Measurements from ENCODE around the gene EIF5B.
"Not testable (repeated sequence)": the region's sequence is repeated elsewhere in the genome, so short reads cannot be mapped to it uniquely, and the experiment has no call there.

EIF5B gene

GRCh38 chr2:99337113-99338028 is at the start of gene EIF5B:
TSS of gene EIF5B (plus strand) at chr2:99337389. CDS start at chr2:99337555, 166 bp downstream.
- peak; percentile 52 for DNase-seq

- no peak for DNase-seq
Measured at GRCh38 chr2:99297994-99298393, 39.2 kb upstream of the EIF5B start.

- DNase-seq: no peak
Measured at GRCh38 chr2:99299580-99299979, 37.6 kb upstream of the EIF5B start.

GRCh38 chr2:99301097-99301496 is 36.1 kb upstream of the EIF5B start, which contains the start of gene LYG1:
TSS of gene LYG1 (minus strand) at chr2:99301197. CDS start at chr2:99295670, 5,527 bp downstream.
- DNase-seq: not testable (repeated sequence)

GRCh38 chr2:99317161-99317872 is 19.9 kb upstream of the EIF5B start:
- DNase-seq: no peak

- not testable (repeated sequence) for DNase-seq
Measured at GRCh38 chr2:99317873-99318200, 19.4 kb upstream of the EIF5B start.

- no peak for DNase-seq
Measured at GRCh38 chr2:99325384-99325783, 11.8 kb upstream of the EIF5B start.

GRCh38 chr2:99335911-99336803 is 1.0 kb upstream of the EIF5B start, which contains the start of gene TXNDC9:
TSS of gene TXNDC9 (minus strand) at chr2:99336333. CDS start at chr2:99333210, 3,123 bp downstream.
- peak; percentile 98 for DNase-seq

- no peak for DNase-seq
Measured at GRCh38 chr2:99336804-99337112, 431 bp upstream of the EIF5B start.

- DNase-seq: no peak
Measured at GRCh38 chr2:99338029-99338585, 918 bp downstream of the EIF5B start.

- DNase-seq: no peak
Measured at GRCh38 chr2:99340669-99341236, 3.6 kb downstream of the EIF5B start.

GRCh38 chr2:99342536-99342935 is 5.3 kb downstream of the EIF5B start:
- no peak for DNase-seq

GRCh38 chr2:99345446-99345845 is 8.3 kb downstream of the EIF5B start:
- not testable (repeated sequence) for DNase-seq

GRCh38 chr2:99346218-99346617 is 9.0 kb downstream of the EIF5B start:
- no peak for DNase-seq

- no peak for DNase-seq
Measured at GRCh38 chr2:99348173-99348572, 11.0 kb downstream of the EIF5B start.

- no peak for DNase-seq
Measured at GRCh38 chr2:99350194-99350593, 13.0 kb downstream of the EIF5B start.

GRCh38 chr2:99354070-99354469 is 16.9 kb downstream of the EIF5B start:
- no peak for DNase-seq

GRCh38 chr2:99354825-99355224 is 17.6 kb downstream of the EIF5B start:
- not testable (repeated sequence) for DNase-seq

GRCh38 chr2:99356853-99357252 is 19.7 kb downstream of the EIF5B start:
- no peak for DNase-seq

GRCh38 chr2:99365661-99366060 is 28.5 kb downstream of the EIF5B start:
- no peak for DNase-seq

- not testable (repeated sequence) for DNase-seq
Measured at GRCh38 chr2:99368854-99369253, 31.7 kb downstream of the EIF5B start.

GRCh38 chr2:99373144-99373543 is 36.0 kb downstream of the EIF5B start:
- no peak for DNase-seq

Data from NCI-H187 treated with DMSO at 0.1 percent for 48 hours (cell line).